Colonic mucosa (tissue), 4 donors: ENCODE measurements around the gene COPS4. TPM values are rescaled to one million over a fixed set of nuclear protein-coding genes. Genes with fewer than 3 reads are reported as not detected.

Experiments
- DNase-seq: peaks from one replicate; pipeline ENCODE4 v3.0.0-alpha.2; 2020
- H3K27ac ChIP-seq: fragments of 200-600 bp; one replicate; pipeline ENCODE4 v1.8.0; 2021
- H3K27me3 ChIP-seq: fragments of 200-600 bp; one replicate; pipeline ENCODE4 v1.8.0; 2021
- H3K36me3 ChIP-seq: fragments of 200-600 bp; one replicate; pipeline ENCODE4 v1.8.0; 2021
- H3K4me1 ChIP-seq: fragments of 200-600 bp; one replicate; pipeline ENCODE4 v1.8.0; 2021; ENCODE audit warnings: mild to moderate bottlenecking
- H3K4me3 ChIP-seq: fragments of 200-600 bp; one replicate; pipeline ENCODE4 v1.8.0; 2021
- H3K9ac ChIP-seq, 2 donors: one replicate each; pipeline ENCODE4 v1.7.0; 2013; ENCODE audit warnings: control low read depth in 2 of 2, low read depth in 2 of 2, low read length in 2 of 2
- H3K9me3 ChIP-seq: fragments of 200-600 bp; one replicate; pipeline ENCODE4 v1.8.0; 2021
- CTCF ChIP-seq: fragments of 200-600 bp; IDR thresholded peaks from one replicate; pipeline ENCODE4 v1.8.0; 2022; ENCODE audit warnings: antibody characterized with exemption, mild to moderate bottlenecking
- intact Hi-C: fragments of 100-400 bp; cut with DNase I; formaldehyde crosslinking; loops from one replicate; pipeline ENCODE4 v1.14.1; 2022
- total RNA-seq, 2 donors: library from RNA; stranded (reverse); fragmentation: NEBNext Ultra II Directional in 1 of 2; extraction: Animal tissue kit (Norgen Biotek cat#: 25700) in 1 of 2; gene quantifications; one replicate each; pipeline ENCODE4 v1.2.1, GENCODE V29; 2021
- donor health status: healthy.
- donor health status: DM: no; HTN: no; CAD: no.
- donor health status: DM: no; HTN: no; CAD: no.

The COPS4 gene
- total RNA-seq, 2 donors from 2014 or later = 25.2 to 28.8 TPM

- Histone ChIP-seq H3K4me1 (peaks cover 4% of the 10 kb centered on the region), H3K9ac (peak within 1 kb of the TSS; percentile 45 to 54), H3K4me3 (peak within 1 kb of the TSS; percentile 37), H3K27me3 (no peaks in the 10 kb centered on the region), H3K36me3 (no peaks in the 10 kb centered on the region), H3K27ac (peak within 1 kb of the TSS; percentile 90), H3K9me3 (no peaks in the 10 kb centered on the region)
- no peak for TF ChIP-seq CTCF
- intact Hi-C loops = loop anchor here (5.0 kb wide), 1 partner anchor 138 kb away; no protein-coding TSS in a partner anchor
- DNase-seq = peak; percentile 77
These were observed 79.6 kb downstream of the COPS4 start, which contains the start of gene PLAC8 for GRCh38 chr4:83114576-83114975. PLAC8 (minus strand) TSS chr4:83114729; CDS start chr4:83107921, 6,808 bp downstream.

- H3K27ac ChIP-seq = peak overlapping the region; percentile 90
- intact Hi-C loops = loop anchor here (5.0 kb wide), 1 partner anchor 137 kb away; no protein-coding TSS in a partner anchor
These were observed 80.0 kb downstream of the COPS4 start for GRCh38 chr4:83115000-83115399.

GRCh38 chr4:83115656-83116285, 80.8 kb downstream of the COPS4 start:
- no peak for TF ChIP-seq CTCF
- intact Hi-C loops = no loop called here
- Histone ChIP-seq H3K9ac (no peak overlapping the region), H3K27ac (peak overlapping the region; percentile 90), H3K9me3 (no peaks in the 10 kb centered on the region), H3K4me3 (no peak overlapping the region), H3K36me3 (no peaks in the 10 kb centered on the region), H3K27me3 (no peaks in the 10 kb centered on the region), H3K4me1 (peaks cover 4% of the 10 kb centered on the region)
- no peak for DNase-seq

More at GRCh38 chr4:83115000-83115399, 80.0 kb downstream of the COPS4 start:
- no peak for DNase-seq
- Histone ChIP-seq H3K4me1 (peaks cover 4% of the 10 kb centered on the region), H3K4me3 (no peak overlapping the region), H3K9ac (no peak overlapping the region), H3K27me3 (no peaks in the 10 kb centered on the region), H3K9me3 (no peaks in the 10 kb centered on the region), H3K36me3 (no peaks in the 10 kb centered on the region)
- no peak for TF ChIP-seq CTCF

GRCh38 chr4:83118869-83119268, 83.9 kb downstream of the COPS4 start:
- Histone ChIP-seq H3K9ac (no peak overlapping the region), H3K27ac (no peak overlapping the region), H3K27me3 (no peaks in the 10 kb centered on the region), H3K9me3 (no peaks in the 10 kb centered on the region), H3K4me1 (peaks cover 4% of the 10 kb centered on the region), H3K4me3 (no peak overlapping the region), H3K36me3 (no peaks in the 10 kb centered on the region)
- TF ChIP-seq CTCF = no peak
- no peak for DNase-seq
- intact Hi-C loops = no loop called here

- H3K4me3 ChIP-seq = no peak overlapping the region
- no peak overlapping the region for H3K27ac ChIP-seq
- H3K27me3 ChIP-seq = no peaks in the 10 kb centered on the region
- H3K9ac ChIP-seq = no peak overlapping the region
- intact Hi-C loops = no loop called here
- no peak for TF ChIP-seq CTCF
- H3K4me1 ChIP-seq = peaks cover 4% of the 10 kb centered on the region
- H3K9me3 ChIP-seq = no peaks in the 10 kb centered on the region
- no peaks in the 10 kb centered on the region for H3K36me3 ChIP-seq
- DNase-seq = no peak
These were observed 86.3 kb downstream of the COPS4 start for GRCh38 chr4:83121246-83121645.
